Mucosa of rectum (tissue), 2 donors: ENCODE measurements around the gene LPP.

Source experiments
- H3K27ac ChIP-seq, 2 donors: one replicate each; pipeline ENCODE4 v1.7.0; 2013; ENCODE audit warnings: inconsistent platforms in 2 of 2, low read depth in 2 of 2, low read length in 2 of 2
- H3K27me3 ChIP-seq, 2 donors: one replicate each; pipeline ENCODE4 v1.7.0; 2013; ENCODE audit warnings: low read length in 2 of 2; ENCODE audit not compliant: control insufficient read depth in 2 of 2, insufficient read depth in 2 of 2
- H3K36me3 ChIP-seq, 2 donors: one replicate each; pipeline ENCODE4 v1.7.0; 2013; ENCODE audit warnings: low read length in 2 of 2; ENCODE audit not compliant: control insufficient read depth in 2 of 2, insufficient read depth in 2 of 2
- H3K4me1 ChIP-seq, 2 donors: one replicate each; pipeline ENCODE4 v1.7.0; 2013; ENCODE audit warnings: low read length in 2 of 2, mild to moderate bottlenecking in 1 of 2; ENCODE audit not compliant: control insufficient read depth in 2 of 2, insufficient read depth in 2 of 2
- H3K4me3 ChIP-seq, 2 donors: one replicate each; pipeline ENCODE4 v1.7.0; 2013; ENCODE audit warnings: low read length in 2 of 2
- H3K9ac ChIP-seq, 2 donors: one replicate each; pipeline ENCODE4 v1.7.0; 2013; ENCODE audit warnings: low read length in 2 of 2, low read depth in 1 of 2, mild to moderate bottlenecking in 1 of 2
- H3K9me3 ChIP-seq, 2 donors: one replicate each; pipeline ENCODE4 v1.7.0; 2013; ENCODE audit warnings: low read length in 2 of 2; ENCODE audit not compliant: control insufficient read depth in 2 of 2
- donor health status: healthy.
- donor health status: Normal muscosa, but diverticular disease.

Gene LPP

DNA sequence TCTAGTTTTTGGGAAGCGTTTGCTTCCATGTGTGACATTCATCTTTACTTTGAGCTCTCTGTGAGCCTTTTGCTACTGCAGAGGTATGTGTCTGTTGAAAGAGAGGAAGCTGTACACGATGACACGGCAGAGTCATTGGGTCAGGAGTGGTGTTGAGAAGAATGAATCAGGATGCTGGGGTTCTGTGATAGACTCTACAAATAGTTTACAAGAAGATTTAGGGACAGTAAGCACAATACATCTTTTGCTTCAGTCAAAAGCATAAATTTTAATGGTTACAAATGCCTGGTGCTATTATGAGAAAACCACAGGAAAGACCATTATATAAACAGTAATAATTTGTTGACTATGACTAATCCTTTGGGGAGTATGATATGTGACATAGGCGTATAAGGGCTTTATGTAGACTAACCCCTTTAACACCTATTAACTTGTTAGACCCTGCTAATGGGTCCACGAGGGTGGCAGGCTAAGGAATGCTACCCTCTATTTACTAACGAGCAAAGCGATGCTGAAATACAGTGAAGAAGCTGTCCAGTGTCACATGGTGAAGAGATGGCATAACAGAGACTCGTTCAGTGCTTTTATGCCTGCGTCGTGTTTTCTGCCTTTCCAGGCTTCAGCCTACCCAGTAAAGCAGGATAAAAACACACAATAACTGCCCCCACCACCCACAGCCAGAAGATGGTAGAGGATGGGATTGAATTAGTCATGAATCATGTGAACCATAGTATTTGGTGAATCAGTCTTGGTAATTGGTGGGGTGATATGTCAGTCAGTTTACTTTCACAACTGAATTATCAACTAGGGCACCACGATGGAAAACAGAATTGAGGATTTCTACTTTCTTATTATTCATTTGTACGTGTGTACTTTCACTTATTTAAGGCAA, 118.8 kb downstream of the LPP start:
- peak overlapping the region; percentile 26 to 53 for H3K27ac ChIP-seq
- no peaks in the 10 kb centered on the region for H3K36me3 ChIP-seq
- no peaks in the 10 kb centered on the region for H3K27me3 ChIP-seq
- H3K4me1 ChIP-seq: peaks cover 8 to 32% of the 10 kb centered on the region in 2 donors
- H3K9me3 ChIP-seq: no peaks in the 10 kb centered on the region
- no peak overlapping the region for H3K4me3 ChIP-seq
- no peak overlapping the region for H3K9ac ChIP-seq

GRCh38 chr3:188274249-188274915, 120.4 kb downstream of the LPP start:
- Histone ChIP-seq H3K9me3 (no peaks in the 10 kb centered on the region), H3K4me1 (peaks cover 8 to 22% of the 10 kb centered on the region in 2 donors), H3K27me3 (no peaks in the 10 kb centered on the region), H3K27ac (peak overlapping the region in 1 of 2 donors; percentile 9), H3K36me3 (no peaks in the 10 kb centered on the region), H3K4me3 (no peak overlapping the region), H3K9ac (no peak overlapping the region)

DNA sequence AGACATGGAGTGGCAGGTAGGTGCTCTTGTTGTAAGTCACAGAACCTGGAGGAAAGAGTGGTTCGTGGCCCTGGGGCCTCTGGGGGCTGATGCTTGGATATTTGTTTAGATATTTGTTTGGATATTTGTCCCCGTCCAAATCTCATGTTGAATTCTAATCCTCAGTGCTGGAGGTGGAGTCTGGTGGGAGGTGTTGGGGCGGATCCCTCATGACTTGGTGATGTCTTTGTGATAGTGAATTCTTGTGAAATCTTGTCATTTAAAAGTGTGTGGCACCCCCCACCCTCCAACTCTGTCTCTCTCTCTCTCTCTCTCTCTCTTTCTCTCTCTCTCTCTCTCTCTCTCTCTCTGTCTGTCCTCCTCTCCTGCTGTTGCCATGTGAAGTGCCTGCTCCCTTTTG, 122.4 kb downstream of the LPP start:
- Histone ChIP-seq H3K4me1 (peaks cover 5 to 11% of the 10 kb centered on the region in 2 donors), H3K9ac (no peak overlapping the region), H3K36me3 (no peaks in the 10 kb centered on the region)

GRCh38 chr3:188278717-188279324, 124.9 kb downstream of the LPP start:
- peak overlapping the region in 1 of 2 donors; percentile 7 for H3K27ac ChIP-seq
- no peaks in the 10 kb centered on the region for H3K27me3 ChIP-seq
- no peak overlapping the region for H3K9ac ChIP-seq
- H3K4me1 ChIP-seq: peaks cover 3 to 14% of the 10 kb centered on the region in 2 donors
- no peak overlapping the region for H3K4me3 ChIP-seq
- H3K9me3 ChIP-seq: no peaks in the 10 kb centered on the region
- peaks cover 0 to 2% of the 10 kb centered on the region in 2 donors for H3K36me3 ChIP-seq

More for the DNA sequence above, 122.4 kb downstream of the LPP start:
- H3K9me3 ChIP-seq: no peaks in the 10 kb centered on the region
- no peaks in the 10 kb centered on the region for H3K27me3 ChIP-seq
- H3K27ac ChIP-seq: no peak overlapping the region
- no peak overlapping the region for H3K4me3 ChIP-seq

DNA sequence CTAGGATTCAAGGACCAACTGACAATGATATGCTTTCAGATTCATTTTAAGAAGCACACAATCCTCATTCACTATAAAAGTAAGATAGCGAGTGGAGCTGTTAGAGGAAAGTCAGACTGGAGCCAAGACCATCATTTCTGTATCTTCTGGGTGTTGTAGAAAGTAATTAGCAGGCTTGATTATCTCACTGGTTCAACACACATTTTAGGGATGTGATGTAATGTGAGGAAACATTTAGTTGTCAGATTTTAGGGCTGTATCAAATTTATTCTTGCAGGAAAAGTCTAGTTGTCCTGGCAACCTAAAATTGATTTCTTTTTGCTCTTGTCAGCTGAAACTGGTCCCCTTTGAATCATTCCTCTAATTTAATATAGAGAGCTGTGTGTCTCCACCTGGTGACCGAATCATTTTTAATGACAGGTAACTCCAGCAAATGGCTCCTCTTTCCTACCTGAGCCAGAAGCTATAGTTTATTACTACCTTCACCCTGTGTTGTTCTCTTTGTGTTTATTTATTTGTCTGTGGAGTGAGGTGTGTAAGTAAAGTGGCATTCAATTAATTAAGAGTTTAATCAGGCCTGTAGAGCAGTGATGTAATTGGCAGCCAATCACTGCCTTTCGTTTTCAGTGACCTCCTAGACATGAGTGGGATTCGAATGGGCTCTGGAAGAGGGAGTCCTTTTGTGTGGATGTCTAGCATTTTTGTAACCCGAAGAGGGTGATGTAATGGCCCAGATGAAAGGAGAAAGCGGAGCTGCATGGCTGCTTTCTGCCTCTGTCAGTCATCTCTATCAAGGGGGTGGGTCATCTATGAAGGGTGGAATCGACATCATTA, 125.8 kb downstream of the LPP start:
- Histone ChIP-seq H3K9ac (no peak overlapping the region), H3K4me3 (no peak overlapping the region), H3K9me3 (no peaks in the 10 kb centered on the region), H3K27ac (no peak overlapping the region), H3K4me1 (peaks cover 3 to 12% of the 10 kb centered on the region in 2 donors), H3K36me3 (peaks cover 0 to 2% of the 10 kb centered on the region in 2 donors), H3K27me3 (no peaks in the 10 kb centered on the region)

DNA sequence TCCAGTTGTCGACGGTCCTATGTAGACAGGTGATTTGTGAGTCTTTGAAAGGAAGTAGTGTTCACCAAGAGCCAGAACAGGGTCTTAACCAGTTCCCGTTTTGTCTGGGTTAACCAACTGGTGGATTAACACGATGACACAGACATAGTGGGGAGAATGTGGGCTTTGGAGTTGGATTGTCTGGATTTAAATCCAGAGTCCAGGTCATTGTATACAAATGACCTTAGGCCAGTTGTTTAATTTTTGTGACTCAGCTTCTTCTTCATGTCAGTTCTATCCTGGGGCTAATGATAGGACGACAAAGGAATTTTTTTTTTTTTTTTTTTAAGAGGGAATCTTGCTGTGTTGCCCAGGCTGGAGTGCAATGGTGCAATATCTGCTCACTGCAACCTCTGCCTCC, 126.7 kb downstream of the LPP start:
- Histone ChIP-seq H3K9ac (no peak overlapping the region), H3K4me3 (no peak overlapping the region), H3K27me3 (no peaks in the 10 kb centered on the region), H3K9me3 (no peaks in the 10 kb centered on the region), H3K36me3 (peaks cover 0 to 2% of the 10 kb centered on the region in 2 donors), H3K27ac (no peak overlapping the region), H3K4me1 (peaks cover 3 to 12% of the 10 kb centered on the region in 2 donors)

DNA sequence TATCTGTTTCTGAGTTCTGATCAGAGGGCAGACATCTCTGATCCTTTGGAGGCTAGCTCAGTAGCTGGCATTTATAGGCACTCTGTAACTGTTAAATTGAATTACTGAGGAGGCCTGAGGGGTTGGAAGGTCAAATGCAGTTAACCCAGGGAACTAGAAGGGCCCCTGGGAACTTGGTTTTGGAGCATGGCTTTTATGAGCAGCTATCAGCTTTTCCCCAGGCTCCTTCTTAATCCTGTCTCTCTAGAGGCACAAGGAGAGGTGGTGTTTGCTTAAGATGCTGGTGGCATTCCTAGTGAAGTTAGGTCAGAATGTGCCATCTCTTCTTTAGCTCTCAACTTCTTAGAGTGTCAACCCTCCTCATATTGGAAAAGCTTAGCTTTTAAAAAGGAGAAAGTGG, 128.9 kb downstream of the LPP start:
- H3K9me3 ChIP-seq: no peaks in the 10 kb centered on the region
- peak overlapping the region in 1 of 2 donors; percentile 9 for H3K27ac ChIP-seq
- peaks cover 0 to 2% of the 10 kb centered on the region in 2 donors for H3K36me3 ChIP-seq
- H3K4me3 ChIP-seq: no peak overlapping the region
- no peak overlapping the region for H3K9ac ChIP-seq
- no peaks in the 10 kb centered on the region for H3K27me3 ChIP-seq
- H3K4me1 ChIP-seq: peaks cover 5 to 15% of the 10 kb centered on the region in 2 donors

GRCh38 chr3:188283347-188283746, 129.4 kb downstream of the LPP start:
- Histone ChIP-seq H3K27me3 (no peaks in the 10 kb centered on the region), H3K27ac (no peak overlapping the region), H3K4me3 (no peak overlapping the region), H3K9me3 (no peaks in the 10 kb centered on the region), H3K9ac (no peak overlapping the region), H3K4me1 (peaks cover 5 to 15% of the 10 kb centered on the region in 2 donors), H3K36me3 (peaks cover 0 to 2% of the 10 kb centered on the region in 2 donors)

- H3K4me1 ChIP-seq: peaks cover 5 to 15% of the 10 kb centered on the region in 2 donors
- peaks cover 0 to 2% of the 10 kb centered on the region in 2 donors for H3K36me3 ChIP-seq
- no peak overlapping the region for H3K27ac ChIP-seq
- no peak overlapping the region for H3K4me3 ChIP-seq
- H3K27me3 ChIP-seq: no peaks in the 10 kb centered on the region
- H3K9me3 ChIP-seq: no peaks in the 10 kb centered on the region
- no peak overlapping the region for H3K9ac ChIP-seq
Observed at GRCh38 chr3:188284455-188285212, 130.7 kb downstream of the LPP start.
